ENCODE results near the gene SRBD1.

SRBD1 gene

DNA sequence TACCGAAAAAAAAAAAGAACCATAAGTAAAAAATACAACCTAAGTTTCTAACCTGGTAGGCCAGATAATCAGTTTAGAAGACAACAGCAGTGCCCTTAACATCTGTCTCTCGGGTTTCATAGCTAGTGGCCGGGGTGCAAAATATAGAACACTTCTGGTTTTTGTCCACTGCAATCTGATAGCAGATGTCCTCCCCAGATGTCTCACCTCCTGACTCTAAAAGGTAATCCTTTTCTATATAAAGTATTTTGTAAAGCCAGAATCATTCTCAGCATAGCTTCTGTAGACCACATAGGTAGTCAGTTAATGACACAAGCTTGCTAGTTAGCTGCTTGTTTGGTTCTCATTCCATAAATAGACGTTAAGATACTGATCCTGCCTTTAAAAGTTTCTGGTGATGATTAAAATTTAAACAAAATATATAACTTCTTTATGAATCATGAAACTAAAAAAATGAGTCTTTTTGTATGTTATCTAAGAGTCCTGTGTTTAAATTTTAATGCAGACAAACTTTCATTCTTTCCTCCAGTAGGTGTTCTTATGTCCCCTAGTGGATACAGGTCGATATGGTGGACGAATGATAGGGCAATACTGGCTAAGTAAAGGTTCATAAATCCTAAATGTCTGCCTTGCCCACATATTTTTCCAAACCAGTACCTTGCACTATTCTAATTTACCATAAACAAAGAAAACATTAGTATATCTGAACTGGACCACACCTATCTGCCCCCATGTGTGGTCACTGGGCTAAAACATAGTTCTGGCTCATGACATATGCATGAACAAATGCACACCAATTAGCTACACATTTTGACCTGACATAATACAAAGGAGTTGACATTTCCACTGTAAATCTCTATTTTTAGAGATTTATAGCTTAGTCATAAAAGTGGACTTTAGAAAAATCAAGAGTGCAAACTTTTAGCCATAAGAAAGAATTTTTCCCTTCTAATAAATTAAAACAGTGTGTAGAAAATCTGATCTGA is 171.0 kb downstream of the SRBD1 start:
- peak overlapping the region; percentile 94 for H3K27ac ChIP-seq (ENCODE audit: low read length)

DNA sequence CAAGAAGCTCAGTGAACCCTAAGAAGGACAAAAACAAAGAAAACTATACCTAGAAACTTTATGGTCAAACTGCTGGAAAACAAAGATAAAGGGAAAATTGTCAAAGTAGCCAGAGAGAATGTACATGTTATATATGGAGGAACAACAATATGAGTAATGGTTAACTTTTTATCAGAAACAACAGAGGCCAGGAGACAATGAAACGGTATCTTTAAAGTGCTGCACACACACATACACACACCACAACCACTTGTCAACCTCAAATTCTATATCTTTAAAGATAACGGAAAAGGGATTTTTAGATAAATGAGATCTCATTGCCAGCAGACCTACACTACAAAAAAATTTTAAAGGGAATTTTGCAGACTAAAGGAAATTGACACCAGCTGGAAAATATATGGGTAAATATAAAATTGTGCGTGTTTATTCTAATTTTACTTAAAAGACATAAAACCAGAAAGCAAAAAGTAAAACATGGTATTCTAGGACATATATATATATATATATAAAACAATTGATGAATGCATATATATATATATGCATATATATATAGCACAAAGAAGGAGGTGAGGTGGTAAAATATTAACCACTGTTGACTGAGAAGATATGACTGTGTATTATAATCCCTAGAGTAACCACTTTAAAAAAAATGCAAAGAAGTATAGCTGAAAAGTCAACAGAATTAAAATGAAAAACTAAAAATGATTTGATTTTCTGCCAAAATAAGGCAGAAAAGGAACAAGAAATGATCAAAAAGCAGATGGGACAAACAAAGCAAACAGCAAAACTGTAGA is 172.0 kb downstream of the SRBD1 start:
- Histone ChIP-seq H3K4me2 (ENCODE audit: low read depth, low read length) (peak overlapping the region; percentile 1; the same call in 1 of the 2 replicates), H4K20me1 (ENCODE audit: insufficient read depth, low read length) (no peaks in the 10 kb centered on the region), H2AFZ (ENCODE audit: low read length) (no peak overlapping the region), H3F3A (ENCODE audit: insufficient read depth, low read length) (peaks cover 45% of the 10 kb centered on the region), H3K9ac (ENCODE audit: low read length) (peak overlapping the region; percentile 45; the same call in 1 of the 2 replicates), H3K36me3 (replicated peaks; ENCODE audit: insufficient read depth, low read length) (no peaks in the 10 kb centered on the region), H3K27me3 (replicated peaks; ENCODE audit: insufficient read depth, low read length) (no peaks in the 10 kb centered on the region), H3K9me2 (replicated peaks; ENCODE audit: insufficient read depth, low read length) (no peaks in the 10 kb centered on the region), H3K4me1 (ENCODE audit: low read length) (peaks cover 54% of the 10 kb centered on the region), H3K4me3 (ENCODE audit: low read length) (no peak overlapping the region), H3K27ac (ENCODE audit: low read length) (peak overlapping the region; percentile 94), H3K79me2 (ENCODE audit: low read length) (peaks cover 11% of the 10 kb centered on the region; the same call in 1 of the 2 replicates), H3K9me3 (replicated peaks; ENCODE audit: insufficient read depth, low read length) (no peaks in the 10 kb centered on the region)
- DNase-seq: no peak
- TF ChIP-seq, protein P1, sequence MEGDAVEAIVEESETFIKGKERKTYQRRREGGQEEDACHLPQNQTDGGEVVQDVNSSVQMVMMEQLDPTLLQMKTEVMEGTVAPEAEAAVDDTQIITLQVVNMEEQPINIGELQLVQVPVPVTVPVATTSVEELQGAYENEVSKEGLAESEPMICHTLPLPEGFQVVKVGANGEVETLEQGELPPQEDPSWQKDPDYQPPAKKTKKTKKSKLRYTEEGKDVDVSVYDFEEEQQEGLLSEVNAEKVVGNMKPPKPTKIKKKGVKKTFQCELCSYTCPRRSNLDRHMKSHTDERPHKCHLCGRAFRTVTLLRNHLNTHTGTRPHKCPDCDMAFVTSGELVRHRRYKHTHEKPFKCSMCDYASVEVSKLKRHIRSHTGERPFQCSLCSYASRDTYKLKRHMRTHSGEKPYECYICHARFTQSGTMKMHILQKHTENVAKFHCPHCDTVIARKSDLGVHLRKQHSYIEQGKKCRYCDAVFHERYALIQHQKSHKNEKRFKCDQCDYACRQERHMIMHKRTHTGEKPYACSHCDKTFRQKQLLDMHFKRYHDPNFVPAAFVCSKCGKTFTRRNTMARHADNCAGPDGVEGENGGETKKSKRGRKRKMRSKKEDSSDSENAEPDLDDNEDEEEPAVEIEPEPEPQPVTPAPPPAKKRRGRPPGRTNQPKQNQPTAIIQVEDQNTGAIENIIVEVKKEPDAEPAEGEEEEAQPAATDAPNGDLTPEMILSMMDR (IDR thresholded peaks at IDR 0.05; ENCODE audit: low read length): no peak
- no peak for TF ChIP-seq EZH2phosphoT487 (IDR thresholded peaks at IDR 0.05; ENCODE audit: low read length)
- TF ChIP-seq EZH2 (optimal IDR thresholded peaks at IDR 0.05; ENCODE audit: low read depth, low read length): no peak

More for the DNA sequence above, 171.0 kb downstream of the SRBD1 start:
- Histone ChIP-seq H3K4me1 (ENCODE audit: low read length) (peaks cover 56% of the 10 kb centered on the region), H3K4me3 (ENCODE audit: low read length) (peak overlapping the region; percentile 21), H3K9ac (ENCODE audit: low read length) (peak overlapping the region; percentile 58), H3K9me3 (replicated peaks; ENCODE audit: insufficient read depth, low read length) (no peaks in the 10 kb centered on the region), H3K27me3 (replicated peaks; ENCODE audit: insufficient read depth, low read length) (no peaks in the 10 kb centered on the region), H3K36me3 (replicated peaks; ENCODE audit: insufficient read depth, low read length) (no peaks in the 10 kb centered on the region), H3F3A (ENCODE audit: insufficient read depth, low read length) (peaks cover 45% of the 10 kb centered on the region), H3K9me2 (replicated peaks; ENCODE audit: insufficient read depth, low read length) (no peaks in the 10 kb centered on the region), H2AFZ (ENCODE audit: low read length) (0 out of 2 replicates have a peak overlapping the region, but pooled peaks have one; percentile 11), H3K79me2 (ENCODE audit: low read length) (peaks cover 11% of the 10 kb centered on the region; the same call in 1 of the 2 replicates), H3K4me2 (ENCODE audit: low read depth, low read length) (peak overlapping the region; percentile 80), H4K20me1 (ENCODE audit: insufficient read depth, low read length) (no peaks in the 10 kb centered on the region)
- peak; percentile 94 for DNase-seq
- no peak for TF ChIP-seq EZH2phosphoT487 (IDR thresholded peaks at IDR 0.05; ENCODE audit: low read length)
- TF ChIP-seq EZH2 (optimal IDR thresholded peaks at IDR 0.05; ENCODE audit: low read depth, low read length): no peak
- TF ChIP-seq, protein P1 (IDR thresholded peaks at IDR 0.05; ENCODE audit: low read length): peak; percentile 65

DNA sequence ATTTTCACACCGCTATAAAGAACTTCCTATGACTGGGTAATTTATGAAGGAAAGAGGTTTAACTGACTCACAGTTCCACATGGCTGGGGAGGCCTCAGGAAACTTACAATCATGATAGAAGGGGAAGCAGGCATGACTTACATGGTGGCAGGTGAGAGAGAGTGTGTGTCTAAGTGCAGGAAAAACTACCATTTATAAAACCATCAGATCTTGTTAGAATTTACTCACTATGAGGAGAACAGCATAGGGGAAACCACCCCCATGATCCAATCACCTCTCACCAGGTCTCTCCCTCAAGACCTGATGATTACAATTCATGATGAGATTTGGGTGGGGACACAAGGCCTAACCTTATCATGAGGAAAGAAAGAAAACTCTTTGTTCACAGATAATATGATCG is 174.6 kb downstream of the SRBD1 start:
- Histone ChIP-seq H3K27ac (ENCODE audit: low read length) (no peak overlapping the region), H4K20me1 (ENCODE audit: insufficient read depth, low read length) (no peaks in the 10 kb centered on the region), H2AFZ (ENCODE audit: low read length) (no peak overlapping the region), H3K79me2 (ENCODE audit: low read length) (peaks cover 11% of the 10 kb centered on the region; the same call in 1 of the 2 replicates), H3F3A (ENCODE audit: insufficient read depth, low read length) (peaks cover 29% of the 10 kb centered on the region), H3K4me3 (ENCODE audit: low read length) (no peak overlapping the region), H3K9ac (ENCODE audit: low read length) (no peak overlapping the region), H3K4me2 (ENCODE audit: low read depth, low read length) (no peak overlapping the region), H3K4me1 (ENCODE audit: low read length) (peaks cover 28% of the 10 kb centered on the region), H3K27me3 (replicated peaks; ENCODE audit: insufficient read depth, low read length) (no peaks in the 10 kb centered on the region), H3K36me3 (replicated peaks; ENCODE audit: insufficient read depth, low read length) (no peaks in the 10 kb centered on the region), H3K9me3 (replicated peaks; ENCODE audit: insufficient read depth, low read length) (no peaks in the 10 kb centered on the region), H3K9me2 (replicated peaks; ENCODE audit: insufficient read depth, low read length) (no peaks in the 10 kb centered on the region)
- DNase-seq: no peak
- TF ChIP-seq, protein P1 (IDR thresholded peaks at IDR 0.05; ENCODE audit: low read length): no peak
- TF ChIP-seq EZH2phosphoT487 (IDR thresholded peaks at IDR 0.05; ENCODE audit: low read length) (no peak), EZH2 (optimal IDR thresholded peaks at IDR 0.05; ENCODE audit: low read depth, low read length) (no peak)

All from MM.1S (cell line).